Astrocyte of the hippocampus (primary cell): Measurements from ENCODE around the gene FGGY.
"Not testable (repeated sequence)": the region's sequence is repeated elsewhere in the genome, so short reads cannot be mapped to it uniquely, and the experiment has no call there.

ENCODE experiments used
- DNase-seq: peaks from one replicate; pipeline ENCODE4 v3.0.0; 2011; ENCODE audit warnings: low read depth, low spot score

FGGY gene

DNA sequence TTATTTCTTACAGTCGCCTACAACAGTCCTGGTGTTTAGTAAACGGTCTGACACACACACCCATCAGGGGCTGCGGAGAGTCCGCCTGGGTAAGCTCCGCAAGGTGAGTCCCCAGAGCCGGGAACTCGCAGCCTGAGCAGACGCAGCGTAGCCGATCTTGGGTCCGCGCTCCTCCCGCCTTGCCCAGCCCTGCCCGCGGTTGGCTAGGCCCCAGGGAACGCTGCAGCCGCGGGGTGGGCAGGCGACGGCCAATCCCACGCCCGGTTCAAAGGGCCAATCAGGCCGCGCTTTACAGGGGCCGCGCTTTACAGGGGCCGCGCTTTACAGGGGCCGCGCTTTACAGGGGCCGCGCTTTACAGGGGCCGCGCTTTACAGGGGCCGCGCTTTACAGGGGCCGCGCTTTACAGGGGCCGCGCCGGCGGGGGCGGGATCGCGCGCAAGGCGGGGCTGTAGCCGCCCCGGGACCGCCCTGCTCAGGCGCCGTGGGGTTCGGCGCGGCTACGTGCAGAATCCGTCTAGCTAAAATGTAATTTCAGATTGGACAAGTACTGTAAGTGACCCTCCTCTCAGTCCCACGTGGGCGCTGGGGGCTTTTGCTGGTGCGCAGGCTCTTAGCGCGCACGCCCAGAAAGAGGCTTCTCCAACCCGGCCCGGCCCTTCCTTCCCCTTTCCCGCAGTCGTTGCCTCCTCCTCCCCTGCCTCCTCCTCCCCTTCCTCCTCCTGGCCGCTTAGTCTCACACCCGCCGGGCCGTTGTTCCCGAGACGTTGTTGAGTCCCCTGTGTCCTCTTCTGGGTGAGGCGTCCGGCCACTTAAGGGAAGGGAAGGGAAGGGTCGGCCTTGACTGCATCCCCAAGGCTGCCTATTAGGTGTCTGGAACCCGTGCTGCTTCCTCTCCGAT lies at the start of gene FGGY:
FGGY (plus strand) TSS at position 737 of the 899 bp plus-strand sequence. CDS start 24,456 bp downstream, outside the sequence.
- peak; percentile 99 for DNase-seq

- DNase-seq = no peak
These were observed 48.1 kb upstream of the FGGY start for GRCh38 chr1:59248758-59249157.

GRCh38 chr1:59249396-59250137 lies 47.3 kb upstream of the FGGY start:
- no peak for DNase-seq

DNA sequence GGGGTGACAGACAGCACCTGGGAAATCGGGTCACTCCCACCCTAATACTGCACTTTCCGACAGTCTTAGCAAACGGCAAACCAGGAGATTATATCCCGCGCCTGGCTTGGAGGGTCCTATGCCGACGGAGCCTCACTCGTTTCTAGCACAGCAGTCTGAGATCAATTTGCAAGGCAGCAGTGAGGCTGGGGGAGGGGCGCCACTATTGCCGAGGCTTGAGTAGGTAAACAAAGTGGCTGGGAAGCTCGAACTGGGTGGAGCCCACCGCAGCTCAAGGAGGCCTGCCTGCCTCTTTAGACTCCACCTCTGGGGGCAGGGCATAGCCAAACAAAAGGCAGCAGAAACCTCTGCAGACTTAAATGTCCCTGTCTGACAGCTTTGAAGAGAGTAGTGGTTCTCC lies 45.8 kb upstream of the FGGY start:
- DNase-seq = not testable (repeated sequence)

- DNase-seq = not testable (repeated sequence)
These were observed 40.5 kb upstream of the FGGY start for GRCh38 chr1:59256429-59256828.

DNA sequence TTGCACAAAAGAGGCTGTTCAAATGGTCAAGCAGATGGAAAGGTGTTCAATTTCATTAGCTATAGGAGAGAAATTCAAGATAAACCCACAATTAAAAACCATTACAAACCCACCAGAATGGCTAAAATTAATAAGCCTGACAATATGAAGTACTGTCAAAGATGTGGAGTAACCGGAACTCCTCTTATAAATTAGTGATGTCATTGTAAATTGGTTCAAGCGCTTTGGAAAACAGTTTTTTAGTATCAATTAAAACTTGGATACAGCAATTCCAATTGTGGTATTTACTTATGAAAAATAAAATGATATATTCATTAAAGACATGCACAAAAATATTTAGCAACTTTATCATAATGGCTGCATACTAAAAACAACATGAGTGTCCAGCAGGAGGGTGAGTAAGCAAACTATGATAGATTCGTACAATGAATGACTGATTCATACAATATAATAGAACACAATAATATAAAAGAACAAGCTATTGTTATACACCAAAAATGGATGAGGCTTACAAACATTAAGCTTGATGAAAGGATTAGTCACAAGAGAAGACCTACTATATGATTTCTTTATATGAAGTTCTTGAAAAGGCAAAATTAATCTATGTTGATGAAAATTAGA lies 38.4 kb upstream of the FGGY start:
- DNase-seq = no peak

GRCh38 chr1:59261537-59261936 lies 35.4 kb upstream of the FGGY start:
- no peak for DNase-seq

DNA sequence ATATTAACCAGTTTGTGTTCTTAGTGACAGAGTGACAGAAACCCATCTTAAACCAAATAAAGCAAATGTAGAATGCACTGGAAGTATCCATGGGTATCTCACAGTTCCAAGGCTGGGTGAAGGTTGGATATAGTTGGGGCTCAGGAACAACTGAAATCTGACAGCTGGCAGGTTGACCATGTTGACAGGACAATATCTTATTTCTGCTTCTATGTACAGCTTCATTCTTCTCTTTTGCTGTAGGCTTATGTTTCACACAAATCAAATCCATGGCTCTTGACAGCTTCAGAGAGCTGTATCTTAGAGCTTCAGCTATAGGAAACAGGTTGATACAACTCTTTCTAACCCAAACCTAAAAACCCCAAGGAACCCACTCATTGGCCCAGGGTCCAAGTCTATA lies 34.3 kb upstream of the FGGY start:
- no peak for DNase-seq

DNA sequence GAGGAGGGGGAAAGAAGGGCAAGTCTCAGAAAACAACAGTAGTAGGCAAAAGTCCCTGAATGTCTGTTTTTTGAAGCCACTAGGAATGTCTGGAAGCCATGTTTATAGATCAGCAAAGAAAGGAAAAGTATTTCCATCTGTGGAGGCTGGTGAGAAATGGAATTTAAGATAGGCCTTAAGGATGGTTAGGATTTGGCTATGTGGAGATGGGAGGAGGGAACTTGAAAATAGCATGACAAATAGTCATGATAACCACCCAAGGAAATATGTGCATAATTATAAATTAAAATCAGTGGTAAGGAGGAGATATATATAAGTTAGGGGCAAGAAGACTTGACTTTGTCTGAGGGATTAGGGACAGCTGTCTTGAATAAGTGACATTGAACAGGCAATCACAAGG lies 33.8 kb upstream of the FGGY start:
- no peak for DNase-seq

- DNase-seq = no peak
These were observed 31.3 kb upstream of the FGGY start for GRCh38 chr1:59265622-59266021.

GRCh38 chr1:59266180-59266926 lies 30.5 kb upstream of the FGGY start:
- DNase-seq = no peak

- DNase-seq = no peak
These were observed 30.0 kb upstream of the FGGY start for GRCh38 chr1:59266927-59267293.

GRCh38 chr1:59268406-59268805 lies 28.5 kb upstream of the FGGY start:
- DNase-seq = no peak

- no peak for DNase-seq
These were observed 25.2 kb upstream of the FGGY start for GRCh38 chr1:59271561-59272260.

DNA sequence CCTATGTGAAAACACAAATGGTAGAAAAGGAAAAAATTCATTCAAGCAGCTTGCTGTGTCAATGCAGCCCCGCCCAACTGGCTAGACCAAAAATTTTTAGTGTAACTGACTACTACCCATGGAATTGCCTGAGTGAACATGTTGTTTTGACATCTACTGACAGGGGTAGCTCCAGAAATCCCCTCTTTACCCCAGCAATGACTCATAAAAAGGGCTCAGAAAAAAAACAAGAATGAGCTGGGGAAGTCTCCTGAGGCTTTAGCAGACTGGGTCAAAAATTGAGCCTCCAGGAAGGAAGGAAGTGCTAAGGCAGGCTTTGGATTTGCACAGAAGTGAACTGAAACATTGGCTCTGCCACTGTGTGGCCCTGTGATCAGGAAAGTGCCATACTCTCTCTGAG lies 24.4 kb upstream of the FGGY start:
- peak; percentile 65 for DNase-seq

GRCh38 chr1:59276439-59276851 lies 20.4 kb upstream of the FGGY start:
- no peak for DNase-seq

DNA sequence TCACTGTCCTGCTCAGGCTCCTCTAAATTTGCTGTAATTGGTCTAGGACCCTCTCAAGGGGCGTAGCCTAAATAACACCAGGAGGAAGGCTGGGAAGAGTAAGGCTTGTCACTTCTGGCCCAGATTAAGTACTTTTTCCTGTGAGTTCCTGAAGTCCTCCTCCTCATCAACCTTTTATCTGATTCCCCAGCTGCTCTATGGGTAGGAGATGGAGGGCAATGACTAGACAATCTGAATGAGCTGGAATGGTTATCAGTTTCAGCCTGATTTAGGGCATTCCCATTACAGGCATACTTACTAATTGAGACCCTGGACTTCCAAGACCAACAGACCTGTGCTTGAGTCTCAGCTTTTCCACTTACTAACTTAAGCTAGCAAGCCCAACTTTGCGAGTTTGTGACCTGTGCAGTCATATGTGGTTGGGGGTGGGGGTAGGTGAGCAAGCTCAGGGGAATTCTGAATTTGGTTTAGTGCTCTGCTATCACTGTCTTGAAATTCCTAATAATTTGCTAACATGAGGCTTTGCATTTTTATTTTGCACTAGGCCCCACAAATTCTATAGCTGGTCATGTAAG lies 18.0 kb upstream of the FGGY start:
- no peak for DNase-seq

DNA sequence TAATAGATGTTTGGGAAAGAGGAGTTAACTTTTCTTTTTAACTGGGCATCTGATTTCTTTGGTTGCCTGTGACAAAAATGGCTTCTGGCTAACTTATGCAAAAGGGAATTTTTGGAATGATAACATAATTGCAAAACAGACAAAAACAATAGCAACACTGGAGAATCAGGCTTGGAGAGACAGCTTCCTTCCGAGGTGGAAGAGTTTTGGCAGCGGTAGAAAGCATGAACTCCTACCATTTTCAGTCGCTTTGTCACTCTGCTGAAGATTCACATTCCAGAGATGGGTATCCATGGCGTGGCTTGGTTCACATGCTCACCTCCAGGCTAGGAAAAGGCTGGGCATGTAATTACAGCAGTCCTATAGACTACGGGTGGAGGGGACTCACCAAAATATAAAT lies 17.2 kb upstream of the FGGY start:
- no peak for DNase-seq

DNA sequence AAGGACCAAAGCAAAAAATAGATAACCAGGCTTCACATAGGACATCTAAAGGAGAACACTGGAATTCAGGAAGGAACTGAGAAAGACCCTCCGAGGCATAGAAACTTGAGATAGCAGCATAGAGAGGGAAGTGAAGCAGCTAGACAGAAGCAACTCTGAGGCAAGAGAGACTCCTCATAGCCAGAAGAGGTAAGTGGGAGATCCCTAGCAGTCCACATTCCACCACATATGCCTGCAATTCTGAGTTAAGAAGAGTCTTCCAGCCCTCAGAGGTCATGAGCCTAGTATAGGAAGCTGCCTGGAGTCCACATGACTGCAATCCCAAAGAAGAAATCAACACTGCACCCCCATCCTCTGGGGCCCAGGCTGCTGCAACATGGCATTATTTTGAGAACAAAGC lies 13.9 kb upstream of the FGGY start:
- DNase-seq = no peak

DNA sequence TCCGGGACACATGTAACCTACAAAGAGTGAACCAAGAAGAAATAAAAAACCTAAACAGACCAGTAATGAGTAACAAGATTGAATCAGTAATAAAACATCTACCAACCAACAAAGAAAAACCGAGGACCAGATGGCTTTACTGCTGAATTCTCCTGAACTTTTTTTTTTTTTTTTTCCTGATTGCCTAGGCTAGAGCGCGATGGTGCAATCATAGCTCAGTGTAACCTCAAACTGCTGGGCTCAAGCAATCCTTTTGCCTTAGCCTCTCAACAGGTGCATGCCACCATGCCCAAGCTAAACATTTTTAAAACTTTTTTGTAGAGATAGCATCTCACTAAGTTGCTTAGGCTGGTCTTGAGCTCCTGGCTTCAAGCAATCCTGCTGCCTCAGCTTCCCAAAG lies 11.2 kb upstream of the FGGY start:
- no peak for DNase-seq

GRCh38 chr1:59288046-59288445 lies 8.8 kb upstream of the FGGY start:
- DNase-seq = no peak
